HFF-Myc (cell line): ENCODE results near the gene ZPBP2.
"Not testable (repeated sequence)": the region's sequence is repeated elsewhere in the genome, so short reads cannot be mapped to it uniquely, and the experiment has no call there.

Experiments used
- DNase-seq: peaks from one replicate; pipeline ENCODE4 v3.0.0-alpha.2; 2011; ENCODE audit warnings: low read depth; ENCODE audit errors: extremely low read depth
- H3K4me3 ChIP-seq: replicated peaks from 2 replicates; pipeline ENCODE4 v1.5.1; 2011; ENCODE audit warnings: low read depth, mild to moderate bottlenecking, control low read depth, low read length
- TF ChIP-seq, protein P1 (sequence below): IDR thresholded peaks from 2 replicates; pipeline ENCODE4 v1.5.1; 2012; ENCODE audit warnings: mild to moderate bottlenecking, low read depth, low read length, control low read depth; ENCODE audit errors: missing control alignments

ZPBP2 gene

DNA sequence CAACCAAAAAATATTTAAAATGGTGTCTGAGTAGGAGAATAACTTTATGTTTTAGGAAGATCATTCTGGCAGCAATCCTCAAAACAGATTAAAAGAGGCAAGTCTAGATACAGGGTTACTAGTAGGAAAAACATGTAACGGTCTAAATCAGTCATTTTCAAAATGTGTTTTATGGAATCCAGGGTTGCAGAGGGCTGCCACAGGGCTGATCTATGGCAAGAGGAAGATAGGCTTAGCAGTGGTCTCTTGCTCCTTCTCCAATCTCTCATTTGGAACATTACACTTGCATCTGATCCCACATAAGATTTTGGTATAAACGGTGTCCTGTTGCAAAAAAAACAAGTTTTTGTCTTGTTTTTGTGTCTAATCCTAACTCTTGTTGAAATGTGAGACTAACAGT is 13.1 kb upstream of the ZPBP2 start:
- no peak overlapping the region for H3K4me3 ChIP-seq
- no peak for DNase-seq
- TF ChIP-seq, protein P1, sequence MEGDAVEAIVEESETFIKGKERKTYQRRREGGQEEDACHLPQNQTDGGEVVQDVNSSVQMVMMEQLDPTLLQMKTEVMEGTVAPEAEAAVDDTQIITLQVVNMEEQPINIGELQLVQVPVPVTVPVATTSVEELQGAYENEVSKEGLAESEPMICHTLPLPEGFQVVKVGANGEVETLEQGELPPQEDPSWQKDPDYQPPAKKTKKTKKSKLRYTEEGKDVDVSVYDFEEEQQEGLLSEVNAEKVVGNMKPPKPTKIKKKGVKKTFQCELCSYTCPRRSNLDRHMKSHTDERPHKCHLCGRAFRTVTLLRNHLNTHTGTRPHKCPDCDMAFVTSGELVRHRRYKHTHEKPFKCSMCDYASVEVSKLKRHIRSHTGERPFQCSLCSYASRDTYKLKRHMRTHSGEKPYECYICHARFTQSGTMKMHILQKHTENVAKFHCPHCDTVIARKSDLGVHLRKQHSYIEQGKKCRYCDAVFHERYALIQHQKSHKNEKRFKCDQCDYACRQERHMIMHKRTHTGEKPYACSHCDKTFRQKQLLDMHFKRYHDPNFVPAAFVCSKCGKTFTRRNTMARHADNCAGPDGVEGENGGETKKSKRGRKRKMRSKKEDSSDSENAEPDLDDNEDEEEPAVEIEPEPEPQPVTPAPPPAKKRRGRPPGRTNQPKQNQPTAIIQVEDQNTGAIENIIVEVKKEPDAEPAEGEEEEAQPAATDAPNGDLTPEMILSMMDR, result no peak

DNA sequence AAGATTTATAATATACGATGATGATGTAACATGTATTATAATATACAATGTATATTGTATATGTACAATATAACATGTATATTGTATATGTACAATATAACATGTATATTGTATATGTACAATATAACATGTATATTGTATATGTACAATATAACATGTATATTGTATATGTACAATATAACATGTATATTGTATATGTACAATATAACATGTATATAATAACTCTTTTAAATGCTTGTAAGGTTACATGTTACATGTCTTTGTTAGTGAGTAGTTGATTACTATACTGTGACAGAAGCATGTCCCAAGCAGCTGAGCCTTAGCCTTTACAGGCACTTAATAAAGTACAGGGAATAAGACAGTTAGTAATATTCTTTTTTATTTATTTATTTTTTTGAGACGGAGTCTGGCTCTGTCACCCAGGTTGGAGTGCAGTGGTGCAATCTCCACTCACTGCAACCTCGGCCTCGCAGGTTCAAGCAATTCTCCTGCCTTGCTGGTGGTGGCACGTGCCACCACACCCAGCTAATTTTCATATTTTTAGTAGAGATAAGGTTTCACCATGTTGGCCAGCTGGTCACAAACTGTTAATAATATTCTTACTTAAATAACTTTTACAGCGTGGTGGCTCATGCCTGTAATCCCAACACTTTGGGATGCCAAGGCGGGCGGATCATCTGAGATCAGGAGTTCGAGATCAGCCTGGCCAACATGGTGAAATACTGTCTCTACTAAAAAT is 11.9 kb upstream of the ZPBP2 start:
- H3K4me3 ChIP-seq, DNase-seq: not testable (repeated sequence)

DNA sequence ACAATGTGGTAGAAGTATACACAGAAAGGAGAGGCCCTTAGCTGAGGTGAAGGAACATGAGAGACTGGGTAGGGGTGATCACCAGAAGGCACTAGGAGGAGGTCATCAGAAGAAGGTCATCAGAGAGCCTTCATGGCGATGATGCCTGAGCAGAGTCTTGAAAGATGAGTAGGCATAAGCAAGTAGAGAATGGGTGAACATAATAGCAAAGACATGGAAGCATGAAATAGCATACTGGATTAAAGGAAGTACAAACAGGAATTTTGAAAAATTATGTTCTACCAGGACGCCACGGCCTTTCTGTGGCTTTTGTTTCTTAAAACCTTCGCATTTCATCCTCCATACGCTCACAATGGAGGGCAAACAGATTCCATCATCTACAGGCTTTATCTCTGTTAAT is 6.8 kb upstream of the ZPBP2 start:
- no peak for DNase-seq
- no peak overlapping the region for H3K4me3 ChIP-seq
- TF ChIP-seq, protein P1, result no peak

DNA sequence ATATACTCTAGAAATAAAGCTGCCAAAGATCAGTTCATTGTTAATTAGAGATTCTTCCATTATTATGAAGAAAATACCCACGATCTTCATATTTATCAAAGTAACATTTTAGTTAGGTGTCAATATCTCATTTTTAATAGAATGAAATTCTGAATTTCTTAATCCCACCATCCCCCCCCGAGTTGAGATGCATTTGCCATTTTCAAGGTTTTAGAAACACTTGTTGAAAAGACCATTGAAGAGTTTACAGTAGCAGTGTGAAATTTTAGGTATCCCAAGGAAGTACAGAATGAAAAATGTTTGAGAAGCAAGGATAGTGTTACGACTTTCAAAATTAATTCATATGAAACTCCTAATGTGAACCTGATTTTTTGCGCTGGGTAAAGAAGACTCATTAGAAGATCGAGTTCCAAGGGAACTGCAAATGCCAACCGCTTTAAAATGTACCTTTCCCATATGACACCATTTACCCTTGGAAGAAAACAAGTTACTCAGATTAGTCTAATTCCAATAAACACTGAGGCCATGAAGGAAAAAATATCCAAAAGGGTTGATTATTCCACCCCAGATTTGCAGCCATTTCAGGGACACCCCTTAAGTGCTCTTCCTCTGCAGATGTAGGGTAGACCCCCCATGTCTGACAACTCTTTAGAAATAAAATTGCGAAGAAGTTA is 4.6 kb upstream of the ZPBP2 start:
- TF ChIP-seq, protein P1, result no peak
- H3K4me3 ChIP-seq, result no peak overlapping the region
- DNase-seq, result no peak

DNA sequence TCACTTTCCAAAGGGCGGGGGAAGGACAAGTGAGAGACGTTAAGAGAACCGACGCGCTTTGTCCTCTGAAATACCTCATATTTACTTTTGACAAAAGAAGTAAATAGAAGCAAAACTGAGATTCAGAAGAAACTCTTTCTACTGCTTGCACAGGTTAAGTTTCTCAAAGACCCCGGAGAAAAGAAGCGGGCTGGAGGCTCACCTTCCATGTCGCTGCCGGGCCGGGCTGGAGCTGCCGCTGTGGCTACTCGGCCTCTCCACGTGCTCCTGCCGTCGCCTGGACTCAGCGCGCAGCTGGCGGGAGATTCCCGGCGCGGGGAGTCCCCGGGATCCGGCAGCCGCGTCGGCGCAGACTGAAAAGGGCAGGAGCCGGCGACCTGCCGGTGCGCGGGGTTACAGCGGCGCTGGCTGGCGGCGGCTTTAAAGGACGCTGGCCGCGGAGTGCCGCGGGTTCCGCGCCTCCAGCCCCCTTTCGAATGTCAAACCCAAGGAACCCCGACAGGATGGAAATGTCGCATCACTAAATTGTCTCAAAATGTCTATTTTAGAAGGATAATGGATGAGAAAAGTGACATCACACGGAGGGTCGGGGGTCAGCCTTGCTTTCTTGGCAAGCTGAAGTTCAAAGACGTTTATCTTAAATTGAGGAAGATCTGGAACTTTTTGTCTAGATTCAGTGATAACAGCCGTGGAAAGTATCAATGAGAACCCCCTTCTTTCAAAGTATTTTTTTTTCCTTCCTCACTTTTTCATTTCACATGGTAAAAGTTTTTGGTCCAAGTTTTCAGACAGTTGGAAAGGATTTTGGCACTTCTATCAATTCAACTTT is 3.9 kb upstream of the ZPBP2 start, which contains the start of gene IKZF3:
Gene IKZF3 (minus strand): TSS at position 395 of the 829 bp plus-strand sequence. CDS start 186 bp downstream, at position 209.
- DNase-seq, result no peak
- no peak within 1 kb of the TSS for H3K4me3 ChIP-seq
- TF ChIP-seq, protein P1, result no peak

DNA sequence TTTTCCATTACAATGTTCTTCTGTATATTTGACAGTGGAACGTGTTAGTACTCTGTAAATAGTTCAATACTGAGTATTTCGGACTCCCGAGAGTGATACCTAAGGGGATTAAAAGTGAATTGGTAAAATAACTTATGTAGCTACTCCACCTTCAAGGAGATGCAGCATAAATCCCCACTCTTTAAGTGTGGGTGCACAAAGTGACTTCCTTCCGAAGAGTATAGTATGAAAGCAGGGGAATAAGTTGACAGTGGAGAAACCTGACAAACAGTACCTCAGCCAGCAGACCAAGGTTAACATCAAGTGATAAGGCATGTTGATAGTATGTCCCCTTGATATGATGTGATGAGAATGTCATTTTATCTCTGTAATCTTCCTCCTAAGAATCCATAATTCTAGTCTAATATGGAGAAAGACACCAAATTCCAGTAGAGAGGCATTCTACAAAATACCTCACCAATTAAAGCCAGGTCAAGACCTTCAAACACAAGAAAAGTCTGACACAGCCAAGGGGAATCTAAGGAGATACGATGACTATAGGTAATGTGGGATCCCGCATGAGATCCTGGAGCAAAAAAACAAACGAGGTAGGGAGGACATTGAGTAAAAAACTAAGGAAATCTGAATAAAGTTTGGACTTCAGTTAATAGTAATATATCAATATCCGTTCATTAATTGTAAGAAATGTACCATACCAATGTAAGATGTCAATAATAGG is 1.8 kb upstream of the ZPBP2 start:
- no peak overlapping the region for H3K4me3 ChIP-seq
- DNase-seq, result no peak

More for the DNA sequence above, 1.8 kb upstream of the ZPBP2 start:
- TF ChIP-seq, protein P1, result no peak
